H9 (cell line): Measurements from ENCODE around the gene RTP1. TPM values are rescaled to one million over a fixed set of nuclear protein-coding genes. Genes with fewer than 3 reads are reported as not detected.

ENCODE experiments used
- DNase-seq: peaks from one replicate; pipeline ENCODE4 v3.0.0-alpha.2; 2017
- H2AFZ ChIP-seq: one replicate; pipeline ENCODE4 v1.6.1; 2013; ENCODE audit warnings: mild to moderate bottlenecking, low read length, control low read depth, moderate library complexity
- H2AK5ac ChIP-seq: 2 replicates; pipeline ENCODE4 v1.6.1; 2013; ENCODE audit warnings: low read length, control low read depth, mixed read lengths; ENCODE audit not compliant: insufficient read length
- H2BK120ac ChIP-seq: one replicate; pipeline ENCODE4 v1.6.1; 2013; ENCODE audit warnings: low read depth, mild to moderate bottlenecking, low read length, control low read depth, inconsistent platforms; ENCODE audit not compliant: poor library complexity, severe bottlenecking
- H2BK12ac ChIP-seq: 2 replicates; pipeline ENCODE4 v1.6.1; 2013; ENCODE audit warnings: low read length, control low read depth, mixed read lengths, low read depth; ENCODE audit not compliant: insufficient read length
- H2BK15ac ChIP-seq: 2 replicates; pipeline ENCODE4 v1.6.1; 2013; ENCODE audit warnings: low read depth, low read length, control low read depth
- H2BK20ac ChIP-seq: one replicate; pipeline ENCODE4 v1.6.1; 2013; ENCODE audit warnings: low read depth, mild to moderate bottlenecking, low read length, control low read depth, inconsistent platforms; ENCODE audit not compliant: poor library complexity, severe bottlenecking
- H2BK5ac ChIP-seq: 2 replicates; pipeline ENCODE4 v1.6.1; 2013; ENCODE audit warnings: low read length, control low read depth, mixed read lengths; ENCODE audit not compliant: insufficient read length
- H3K14ac ChIP-seq: 2 replicates; pipeline ENCODE4 v1.6.1; 2013; ENCODE audit warnings: low read length, control low read depth; ENCODE audit not compliant: insufficient read depth
- H3K18ac ChIP-seq: 2 replicates; pipeline ENCODE4 v1.6.1; 2013; ENCODE audit warnings: low read depth, mild to moderate bottlenecking, mixed read lengths, low read length, control low read depth; ENCODE audit not compliant: insufficient read length
- H3K23ac ChIP-seq: 2 replicates; pipeline ENCODE4 v1.6.1; 2013; ENCODE audit warnings: low read length, control low read depth, mixed read lengths, low read depth; ENCODE audit not compliant: insufficient read length
- H3K23me2 ChIP-seq: 2 replicates; pipeline ENCODE4 v1.6.1; 2013; ENCODE audit warnings: low read depth, mild to moderate bottlenecking, mixed read lengths, low read length, control low read depth; ENCODE audit not compliant: insufficient read length, poor library complexity, severe bottlenecking
- H3K27ac ChIP-seq: 2 replicates; pipeline ENCODE4 v1.5.1; 2013; ENCODE audit warnings: low read length, control low read depth, mixed read lengths, low read depth; ENCODE audit not compliant: insufficient read length
- H3K27me3 ChIP-seq: 2 replicates; pipeline ENCODE4 v1.6.1; 2013; ENCODE audit warnings: low read length, control low read depth, inconsistent platforms; ENCODE audit not compliant: insufficient read depth
- H3K4ac ChIP-seq: 2 replicates; pipeline ENCODE4 v1.6.1; 2013; ENCODE audit warnings: low read depth, mild to moderate bottlenecking, control low read depth, inconsistent platforms, low read length, moderate library complexity
- H3K4me1 ChIP-seq: 2 replicates; pipeline ENCODE4 v1.6.1; 2013; ENCODE audit warnings: low read length, control low read depth, inconsistent platforms; ENCODE audit not compliant: insufficient read depth
- H3K4me2 ChIP-seq: 2 replicates; pipeline ENCODE4 v1.6.1; 2013; ENCODE audit warnings: low read length, control low read depth, mixed read lengths; ENCODE audit not compliant: insufficient read length, insufficient read depth
- H3K56ac ChIP-seq: 2 replicates; pipeline ENCODE4 v1.6.1; 2013; ENCODE audit warnings: low read depth, mild to moderate bottlenecking, mixed read lengths, low read length, control low read depth; ENCODE audit not compliant: insufficient read length
- H3K79me1 ChIP-seq: 2 replicates; pipeline ENCODE4 v1.6.1; 2013; ENCODE audit warnings: low read depth, mild to moderate bottlenecking, moderate library complexity, low read length, control low read depth, inconsistent platforms; ENCODE audit not compliant: insufficient read depth, poor library complexity, severe bottlenecking
- H3K79me2 ChIP-seq: 2 replicates; pipeline ENCODE4 v1.6.1; 2013; ENCODE audit warnings: low read length, control low read depth, inconsistent platforms; ENCODE audit not compliant: insufficient read depth
- H3K9ac ChIP-seq: 2 replicates; pipeline ENCODE4 v1.6.1; 2013; ENCODE audit warnings: low read length, control low read depth, mixed read lengths; ENCODE audit not compliant: insufficient read length; ENCODE audit errors: extremely low read depth
- H3K9me3 ChIP-seq: one replicate; pipeline ENCODE4 v1.6.1; 2013; ENCODE audit warnings: low read depth, low read length, inconsistent platforms; ENCODE audit not compliant: control insufficient read depth
- H3T11ph ChIP-seq: one replicate; pipeline ENCODE4 v1.6.1; 2013; ENCODE audit warnings: mild to moderate bottlenecking, low read length, control low read depth, inconsistent platforms
- H4K20me1 ChIP-seq: one replicate; pipeline ENCODE4 v1.6.1; 2013; ENCODE audit not compliant: control insufficient read depth, insufficient read length, insufficient read depth
- H4K5ac ChIP-seq: 2 replicates; pipeline ENCODE4 v1.6.1; 2013; ENCODE audit warnings: low read depth, mild to moderate bottlenecking, mixed read lengths, low read length, control low read depth; ENCODE audit not compliant: insufficient read length
- H4K8ac ChIP-seq: replicated peaks from 2 replicates; pipeline ENCODE4 v1.6.1; 2013; ENCODE audit warnings: low read length, control low read depth, mixed read lengths, low read depth; ENCODE audit not compliant: insufficient read length
- H4K91ac ChIP-seq: 2 replicates; pipeline ENCODE4 v1.6.1; 2013; ENCODE audit warnings: low read depth, mild to moderate bottlenecking, moderate library complexity, mixed read lengths, low read length, control low read depth; ENCODE audit not compliant: insufficient read length
- H3K27ac Mint-ChIP-seq, 3 experiments: 2 replicates in 2 of 3; 3 replicates in 1 of 3; pipeline ENCODE4 v1.8.0; 2020 to 2021; ENCODE audit warnings: mixed read lengths in 3 of 3, mild to moderate bottlenecking in 1 of 3, moderate library complexity in 1 of 3
- H3K27me3 Mint-ChIP-seq: 2 replicates; pipeline ENCODE4 v1.8.0; 2021; ENCODE audit warnings: low read depth, mild to moderate bottlenecking, moderate library complexity, mixed read lengths
- H3K36me3 Mint-ChIP-seq, 3 experiments: 2 replicates in 2 of 3; 3 replicates in 1 of 3; pipeline ENCODE4 v1.8.0; 2020 to 2021; ENCODE audit warnings: low read depth in 3 of 3, mixed read lengths in 3 of 3; ENCODE audit not compliant: insufficient read depth in 1 of 3
- H3K4me1 Mint-ChIP-seq, 2 experiments: 2 replicates each; pipeline ENCODE4 v1.8.0; 2020; ENCODE audit warnings: mixed read lengths in 2 of 2
- H3K4me3 Mint-ChIP-seq, 2 experiments: 2 replicates in 1 of 2; 3 replicates in 1 of 2; pipeline ENCODE4 v1.8.0; 2020 to 2021; ENCODE audit warnings: mild to moderate bottlenecking in 2 of 2, mixed read lengths in 2 of 2, moderate library complexity in 1 of 2
- H3K9me3 Mint-ChIP-seq, 2 experiments: 2 replicates in 1 of 2; 3 replicates in 1 of 2; pipeline ENCODE4 v1.8.0; 2020; ENCODE audit warnings: mild to moderate bottlenecking in 2 of 2, mixed read lengths in 2 of 2, moderate library complexity in 1 of 2
- CTCF ChIP-seq: fragments of 200-600 bp; sonication (generic); conservative IDR thresholded peaks from 3 replicates; pipeline ENCODE4 v1.8.0; 2021; ENCODE audit warnings: antibody characterized with exemption, mild to moderate bottlenecking
- WGBS: extraction: QIAGEN DNeasy Blood & Tissue Kit; methylation state at CpG from one replicate; pipeline ENCODE4 v1.1.7; 2013; ENCODE audit warnings: missing lambda C conversion rate, low lambda C conversion rate, mixed read lengths; ENCODE audit not compliant: insufficient read length; ENCODE audit errors: extremely low coverage; 5-methylcytosine and 5-hydroxymethylcytosine counted together
- total RNA-seq: library from RNA; stranded (reverse); gene quantifications from 2 replicates; pipeline ENCODE4 v1.2.1, GENCODE V29; 2021

The RTP1 gene
- total RNA-seq, 1 experiment from 2014 or later = 6.6 TPM

GRCh38 chr3:187205683-187206082, 8.4 kb downstream of the RTP1 start:
- Histone ChIP-seq H2BK120ac (no peak overlapping the region), H2BK20ac (no peak overlapping the region), H3K4me2 (no peak overlapping the region), H3K9me3 (peaks cover 23% of the 10 kb centered on the region), H4K8ac (no peak overlapping the region), H3K56ac (no peak overlapping the region), H3T11ph (no peak overlapping the region), H3K79me2 (no peaks in the 10 kb centered on the region), H3K4me1 (peaks cover 7% of the 10 kb centered on the region; the same call in 1 of the 2 replicates), H4K91ac (no peak overlapping the region), H3K79me1 (no peaks in the 10 kb centered on the region), H3K4ac (no peak overlapping the region), H2BK12ac (no peak overlapping the region), H4K20me1 (no peaks in the 10 kb centered on the region), H2BK15ac (no peak overlapping the region), H2AK5ac (no peak overlapping the region), H3K27me3 (no peaks in the 10 kb centered on the region), H3K18ac (no peak overlapping the region), H4K5ac (no peak overlapping the region), H3K14ac (no peak overlapping the region), H2AFZ (no peak overlapping the region), H2BK5ac (no peak overlapping the region), H3K9ac (no peak overlapping the region), H3K23me2 (no peaks in the 10 kb centered on the region), H3K23ac (no peak overlapping the region), H3K27ac (no peak overlapping the region)
- Mint-ChIP-seq H3K36me3 (peaks cover 9 to 33% (median 25%) of the 10 kb centered on the region in 3 experiments), H3K4me1 (peaks cover 9 to 36% of the 10 kb centered on the region in 2 experiments), H3K4me3 (no peak overlapping the region), H3K27ac (no peak overlapping the region), H3K27me3 (no peaks in the 10 kb centered on the region; the same call in 1 of the 2 replicates), H3K9me3 (peaks cover 22 to 26% of the 10 kb centered on the region in 2 experiments)
- DNase-seq = no peak
- no CpG with 5 or more reads among the region's 2 CpGs for WGBS
- no peak for TF ChIP-seq CTCF
